Trophoblast cell (in vitro differentiated cells and primary cell): ENCODE measurements around the gene URAD.
A peak's percentile ranks its signal among the peaks of the same experiment; 100 is the strongest.

Experiments used
- DNase-seq, 2 donors: peaks; one replicate each; pipeline ENCODE4 v3.0.0-alpha.2; 2016
- H2AFZ ChIP-seq: 2 replicates; pipeline ENCODE4 v1.6.1; 2013; ENCODE audit warnings: low read length, moderate library complexity, mild to moderate bottlenecking; ENCODE audit not compliant: insufficient read depth, poor library complexity
- H2AK5ac ChIP-seq: 2 replicates; pipeline ENCODE4 v1.6.1; 2013; ENCODE audit warnings: mild to moderate bottlenecking, low read length
- H2BK120ac ChIP-seq: 2 replicates; pipeline ENCODE4 v1.6.1; 2013; ENCODE audit warnings: low read length, mild to moderate bottlenecking, moderate library complexity; ENCODE audit not compliant: insufficient read depth, poor library complexity
- H2BK12ac ChIP-seq: 2 replicates; pipeline ENCODE4 v1.6.1; 2013; ENCODE audit warnings: mild to moderate bottlenecking, low read length, moderate library complexity
- H2BK5ac ChIP-seq: 2 replicates; pipeline ENCODE4 v1.6.1; 2013; ENCODE audit warnings: low read length, low read depth, moderate library complexity, mild to moderate bottlenecking; ENCODE audit not compliant: poor library complexity
- H3K14ac ChIP-seq: 2 replicates; pipeline ENCODE4 v1.6.1; 2013; ENCODE audit warnings: mild to moderate bottlenecking, low read length
- H3K18ac ChIP-seq: 2 replicates; pipeline ENCODE4 v1.6.1; 2013; ENCODE audit warnings: mild to moderate bottlenecking, low read length
- H3K23ac ChIP-seq: 2 replicates; pipeline ENCODE4 v1.6.1; 2013; ENCODE audit warnings: low read length
- H3K27ac ChIP-seq: 2 replicates; pipeline ENCODE4 v1.5.1; 2013; ENCODE audit warnings: low read depth, mild to moderate bottlenecking, inconsistent platforms, low read length, moderate library complexity
- H3K27me3 ChIP-seq: 2 replicates; pipeline ENCODE4 v1.6.1; 2013; ENCODE audit warnings: inconsistent platforms, mild to moderate bottlenecking, low read length, moderate library complexity; ENCODE audit not compliant: insufficient read depth
- H3K36me3 ChIP-seq, 2 experiments: 1 replicate in 1 of 2; 2 replicates in 1 of 2; pipeline ENCODE4 v1.6.1; 2013; ENCODE audit warnings: low read length in 2 of 2, mild to moderate bottlenecking in 2 of 2, moderate library complexity in 1 of 2; ENCODE audit not compliant: insufficient read depth in 2 of 2, control insufficient read depth in 1 of 2
- H3K4ac ChIP-seq: 2 replicates; pipeline ENCODE4 v1.6.1; 2013; ENCODE audit warnings: low read depth, mild to moderate bottlenecking, low read length, moderate library complexity
- H3K4me1 ChIP-seq, 2 experiments: 1 replicate in 1 of 2; 2 replicates in 1 of 2; pipeline ENCODE4 v1.6.1; 2013; ENCODE audit warnings: low read length in 2 of 2, mild to moderate bottlenecking in 2 of 2, moderate library complexity in 1 of 2; ENCODE audit not compliant: insufficient read depth in 2 of 2, control insufficient read depth in 1 of 2
- H3K4me2 ChIP-seq: 2 replicates; pipeline ENCODE4 v1.6.1; 2013; ENCODE audit warnings: inconsistent platforms, mild to moderate bottlenecking, low read length, moderate library complexity
- H3K4me3 ChIP-seq: 2 replicates; pipeline ENCODE4 v1.5.1; 2013; ENCODE audit warnings: mild to moderate bottlenecking, low read depth, low read length, inconsistent platforms
- H3K79me1 ChIP-seq: one replicate; pipeline ENCODE4 v1.6.1; 2013; ENCODE audit warnings: low read length
- H3K79me2 ChIP-seq: 2 replicates; pipeline ENCODE4 v1.6.1; 2013; ENCODE audit warnings: low read length, mild to moderate bottlenecking; ENCODE audit not compliant: control insufficient read depth, insufficient read depth, poor library complexity
- H3K9ac ChIP-seq: 2 replicates; pipeline ENCODE4 v1.6.1; 2013; ENCODE audit warnings: mild to moderate bottlenecking, low read length
- H3K9me3 ChIP-seq: 2 replicates; pipeline ENCODE4 v1.6.1; 2013; ENCODE audit warnings: low read depth, mild to moderate bottlenecking, control low read depth, inconsistent platforms, low read length; ENCODE audit not compliant: insufficient read depth
- H4K12ac ChIP-seq: 2 replicates; pipeline ENCODE4 v1.6.1; 2013; ENCODE audit warnings: low read depth, mild to moderate bottlenecking, low read length, moderate library complexity
- H4K8ac ChIP-seq: 2 replicates; pipeline ENCODE4 v1.6.1; 2013; ENCODE audit warnings: low read depth, mild to moderate bottlenecking, low read length, moderate library complexity
- H4K91ac ChIP-seq: one replicate; pipeline ENCODE4 v1.6.1; 2013; ENCODE audit warnings: low read depth, mild to moderate bottlenecking, low read length, moderate library complexity
- WGBS: extraction: QIAGEN DNeasy Blood & Tissue Kit; methylation state at CpG from one replicate; pipeline ENCODE4 v1.1.7; 2013; ENCODE audit warnings: missing lambda C conversion rate; ENCODE audit not compliant: insufficient read length, insufficient coverage; ENCODE audit errors: extremely low coverage; 5-methylcytosine and 5-hydroxymethylcytosine counted together

URAD gene

GRCh38 chr13:27963491-27963890 is 25.0 kb downstream of the URAD start:
- H3K4ac ChIP-seq = no peak overlapping the region
- no peak overlapping the region for H2BK120ac ChIP-seq
- DNase-seq = no peak
- no peak overlapping the region for H2BK12ac ChIP-seq
- no peak overlapping the region for H4K12ac ChIP-seq
- H3K27ac ChIP-seq = no peak overlapping the region
- H3K36me3 ChIP-seq = peaks cover 0 to 2% of the 10 kb centered on the region in 2 experiments
- H3K4me3 ChIP-seq = no peak overlapping the region
- no peak overlapping the region for H4K91ac ChIP-seq
- H3K4me2 ChIP-seq = no peak overlapping the region
- no peaks in the 10 kb centered on the region for H3K79me2 ChIP-seq
- peaks cover 36% of the 10 kb centered on the region for H3K27me3 ChIP-seq
- H3K9ac ChIP-seq = no peak overlapping the region
- H2AK5ac ChIP-seq = no peak overlapping the region
- no peaks in the 10 kb centered on the region for H3K9me3 ChIP-seq
- H3K18ac ChIP-seq = no peak overlapping the region
- H3K23ac ChIP-seq = no peak overlapping the region
- no peak overlapping the region for H4K8ac ChIP-seq
- WGBS = no CpG with 5 or more reads among the region's 3 CpGs
- no peak overlapping the region for H2AFZ ChIP-seq
- H3K79me1 ChIP-seq = peaks cover 5% of the 10 kb centered on the region
- H2BK5ac ChIP-seq = no peak overlapping the region
- peaks cover 43 to 46% of the 10 kb centered on the region in 2 experiments for H3K4me1 ChIP-seq
- no peak overlapping the region for H3K14ac ChIP-seq

- no peaks in the 10 kb centered on the region for H3K79me2 ChIP-seq
- no peak overlapping the region for H4K12ac ChIP-seq
- H3K23ac ChIP-seq = no peak overlapping the region
- H4K91ac ChIP-seq = no peak overlapping the region
- no peak overlapping the region for H3K14ac ChIP-seq
- H2AFZ ChIP-seq = no peak overlapping the region
- peaks cover 31% of the 10 kb centered on the region for H3K27me3 ChIP-seq
- H3K79me1 ChIP-seq = peaks cover 5% of the 10 kb centered on the region
- no peak overlapping the region for H4K8ac ChIP-seq
- peaks cover 0 to 2% of the 10 kb centered on the region in 2 experiments for H3K36me3 ChIP-seq
- H3K18ac ChIP-seq = no peak overlapping the region
- no peak overlapping the region for H3K4me3 ChIP-seq
- no peaks in the 10 kb centered on the region for H3K9me3 ChIP-seq
- H2BK5ac ChIP-seq = no peak overlapping the region
- H2BK12ac ChIP-seq = no peak overlapping the region
- no peak overlapping the region for H3K4ac ChIP-seq
- H3K4me1 ChIP-seq = peaks cover 38 to 42% of the 10 kb centered on the region in 2 experiments
- no peak for DNase-seq
- peak overlapping the region; percentile 49 for H3K4me2 ChIP-seq
- H3K9ac ChIP-seq = no peak overlapping the region
- peak overlapping the region; percentile 5 for H2AK5ac ChIP-seq
- no peak overlapping the region for H2BK120ac ChIP-seq
- no peak overlapping the region for H3K27ac ChIP-seq
- WGBS = no CpG with 5 or more reads among the region's 9 CpGs
These were observed 25.5 kb downstream of the URAD start for GRCh38 chr13:27962982-27963381.

DNA sequence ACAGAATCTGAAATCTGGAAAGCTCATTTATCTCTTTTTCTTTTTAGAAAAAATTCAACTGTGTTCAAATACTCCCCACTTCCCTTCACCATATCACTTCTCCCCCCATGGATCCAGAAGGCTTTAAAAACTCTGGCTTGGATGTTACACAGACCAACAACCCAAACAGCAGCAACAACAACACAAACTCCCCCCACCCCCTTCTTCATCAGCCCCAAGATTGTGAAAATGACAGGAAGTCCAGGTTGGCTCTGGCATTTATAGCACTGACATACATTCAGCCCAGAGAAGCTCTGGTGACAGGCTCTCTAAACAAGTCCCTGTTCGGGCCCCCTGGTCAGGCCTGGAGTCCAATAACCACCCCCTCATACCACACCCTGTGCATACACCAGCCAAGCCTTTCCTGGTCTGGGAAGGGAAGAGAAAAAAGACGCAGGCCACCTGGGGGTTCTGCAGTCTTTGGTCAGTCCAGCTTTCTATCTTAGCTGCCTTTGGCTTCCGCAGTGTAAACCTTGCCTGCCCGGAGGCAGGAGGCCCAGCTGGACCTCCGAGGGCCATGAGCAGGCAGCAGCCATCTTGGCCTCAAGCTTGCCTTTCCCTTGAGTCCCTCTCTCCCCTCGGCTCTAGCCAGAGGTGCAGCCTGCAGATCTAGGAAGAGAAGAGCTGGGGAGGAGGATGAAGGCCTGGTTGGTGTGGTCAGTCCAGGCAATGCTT is 26.2 kb downstream of the URAD start:
- Histone ChIP-seq H3K4me3 (no peak overlapping the region), H3K27ac (peak overlapping the region; percentile 45), H2BK12ac (no peak overlapping the region), H3K9ac (peak overlapping the region; percentile 47), H3K9me3 (no peaks in the 10 kb centered on the region), H3K4ac (no peak overlapping the region), H3K23ac (no peak overlapping the region), H3K4me1 (peaks cover 34 to 40% of the 10 kb centered on the region in 2 experiments), H4K91ac (no peak overlapping the region), H3K14ac (no peak overlapping the region), H4K12ac (no peak overlapping the region), H3K79me1 (peaks cover 5% of the 10 kb centered on the region), H2AK5ac (no peak overlapping the region), H4K8ac (no peak overlapping the region), H3K27me3 (peaks cover 24% of the 10 kb centered on the region), H3K4me2 (peak overlapping the region; percentile 49), H3K18ac (no peak overlapping the region), H3K36me3 (peaks cover 0 to 2% of the 10 kb centered on the region in 2 experiments), H3K79me2 (no peaks in the 10 kb centered on the region), H2BK5ac (no peak overlapping the region), H2BK120ac (no peak overlapping the region), H2AFZ (no peak overlapping the region)
- WGBS = no CpG with 5 or more reads among the region's 6 CpGs
- DNase-seq = no peak

GRCh38 chr13:27961227-27962085 is 27.0 kb downstream of the URAD start:
- peak overlapping the region; percentile 6 for H2BK120ac ChIP-seq
- no peak overlapping the region for H3K27ac ChIP-seq
- H3K18ac ChIP-seq = no peak overlapping the region
- no peak overlapping the region for H3K4ac ChIP-seq
- H3K36me3 ChIP-seq = peaks cover 0 to 2% of the 10 kb centered on the region in 2 experiments
- no peak overlapping the region for H3K4me3 ChIP-seq
- H3K79me1 ChIP-seq = peaks cover 4% of the 10 kb centered on the region
- H3K4me1 ChIP-seq = peaks cover 28 to 32% of the 10 kb centered on the region in 2 experiments
- no peak overlapping the region for H2BK12ac ChIP-seq
- no peak overlapping the region for H4K91ac ChIP-seq
- no peak overlapping the region for H2AK5ac ChIP-seq
- no peak for DNase-seq
- no peak overlapping the region for H3K14ac ChIP-seq
- no CpG with 5 or more reads among the region's 25 CpGs for WGBS
- no peak overlapping the region for H3K9ac ChIP-seq
- H2BK5ac ChIP-seq = no peak overlapping the region
- H3K23ac ChIP-seq = no peak overlapping the region
- no peaks in the 10 kb centered on the region for H3K9me3 ChIP-seq
- no peaks in the 10 kb centered on the region for H3K79me2 ChIP-seq
- H4K12ac ChIP-seq = no peak overlapping the region
- H4K8ac ChIP-seq = no peak overlapping the region
- peaks cover 18% of the 10 kb centered on the region for H3K27me3 ChIP-seq
- peak overlapping the region; percentile 61 for H3K4me2 ChIP-seq
- no peak overlapping the region for H2AFZ ChIP-seq
